ENCODE results near the gene NADK2. TPM values are rescaled to one million over a fixed set of nuclear protein-coding genes. Genes with fewer than 3 reads are reported as not detected.

The NADK2 gene
- total and polyA plus RNA-seq, 2 donors (not counting 3 experiments of a cell fraction or from before 2014, with no cell fraction given): 4.0 to 20.3 TPM

- Histone ChIP-seq H3K27ac (ENCODE audit: insufficient read depth, low read depth, low read length) (no peak overlapping the region), H3K4me2 (ENCODE audit: insufficient read depth, low read length) (no peak overlapping the region), H3K36me3 (ENCODE audit: control insufficient read depth in 2 of 2, extremely low read depth in 1 of 2, insufficient read depth in 2 of 2, low read length in 2 of 2) (no peaks in the 10 kb centered on the region), H4K20me1 (replicated peaks; ENCODE audit: control insufficient read depth, extremely low read depth, insufficient read depth, low read length) (no peaks in the 10 kb centered on the region), H3K27me3 (ENCODE audit: control insufficient read depth in 2 of 2, insufficient read depth in 2 of 2, low read length in 2 of 2) (no peaks in the 10 kb centered on the region), H3K9ac (replicated peaks; ENCODE audit: extremely low read depth, insufficient read depth, low read length) (no peak overlapping the region), H3K9me3 (replicated peaks; ENCODE audit: control insufficient read depth, insufficient read depth, low read length) (no peaks in the 10 kb centered on the region), H3K79me2 (ENCODE audit: control insufficient read depth, insufficient read depth, low read length) (no peaks in the 10 kb centered on the region), H3K4me3 (replicated peaks in 1 of 3; ENCODE audit: insufficient read depth in 1 of 3, low read depth in 1 of 3, low read length in 3 of 3) (no peak overlapping the region), H3K9me1 (replicated peaks; ENCODE audit: control insufficient read depth, extremely low read depth, insufficient read depth, low read length) (no peaks in the 10 kb centered on the region), H2AFZ (ENCODE audit: low read depth, low read length) (no peak overlapping the region), H3K4me1 (ENCODE audit: control insufficient read depth, extremely low read depth, insufficient read depth, low read length) (no peaks in the 10 kb centered on the region)
- no TSS peak for BruUV-seq (replicated peaks)
- dilution Hi-C loops (cut with MboI; ENCODE audit: extremely low pct_ligation_motif_present, low sequenced_read_pairs) (no loop called here), intact Hi-C loops (cut with micrococcal nuclease) (no loop called here)
- ChIA-PET POLR2A (no interaction called here), CTCF (interaction anchor here (0.8 to 2.3 kb wide), 10 partner anchors 10 to 287 kb away, joined by 3 to 7 read pairs (median 4); no protein-coding TSS in a partner anchor)
- FAIRE-seq (no peak), DNase-seq (ENCODE audit: low read depth, low spot score) (no peak)
- TF ChIP-seq MYC (IDR thresholded peaks at IDR 0.05; ENCODE audit: low read depth, low read length) (no peak), POLR2AphosphoS5 (IDR thresholded peaks at IDR 0.05; ENCODE audit: insufficient read depth, low read depth, low read length) (no peak), CTCF (IDR thresholded peaks at IDR 0.05; ENCODE audit: extremely low read depth in 1 of 2, insufficient read depth in 1 of 2, low read depth in 1 of 2, low read length in 2 of 2) (no peak), FOS (IDR thresholded peaks at IDR 0.05; ENCODE audit: borderline replicate concordance, insufficient read depth, low read length) (no peak), GATA2 (IDR thresholded peaks at IDR 0.05; ENCODE audit: insufficient read depth, insufficient read length, low read depth, low read length) (no peak), EZH2 (IDR thresholded peaks at IDR 0.05; ENCODE audit: borderline replicate concordance, low read depth, low read length, severe bottlenecking) (no peak), POLR2A (IDR thresholded peaks at IDR 0.05; ENCODE audit: low read depth, low read length) (no peak), MAX (IDR thresholded peaks at IDR 0.05; ENCODE audit: insufficient read depth, insufficient read length) (no peak), JUN (IDR thresholded peaks at IDR 0.05; ENCODE audit: borderline replicate concordance, insufficient read depth, insufficient read length, low read depth) (no peak)
These were observed 24.2 kb downstream of the NADK2 start for GRCh38 chr5:36217567-36217966.

All from endothelial cell of umbilical vein (primary cell).